GM19463 (cell line): Measurements from ENCODE around the gene ABCA2.
A peak's percentile ranks its signal among the peaks of the same experiment; 100 is the strongest.

Source experiments
- ATAC-seq: cut with Tn5 transposase; IDR thresholded peaks from one replicate; pipeline ENCODE4 v1.9.1; 2021; ENCODE audit warnings: mild to moderate bottlenecking, moderate library complexity; ENCODE audit not compliant: unreplicated experiment

The ABCA2 gene

GRCh38 chr9:137002646-137003041 lies 25.4 kb downstream of the ABCA2 start:
- no peak for ATAC-seq

GRCh38 chr9:137001857-137002645 lies 26.0 kb downstream of the ABCA2 start:
- no peak for ATAC-seq

GRCh38 chr9:137000177-137000930 lies 27.7 kb downstream of the ABCA2 start:
- ATAC-seq, result peak; percentile 68

- ATAC-seq, result no peak
Measured at GRCh38 chr9:136997830-136998234, 30.2 kb downstream of the ABCA2 start.

GRCh38 chr9:136997371-136997770 lies 30.7 kb downstream of the ABCA2 start:
- ATAC-seq, result no peak

GRCh38 chr9:136996361-136997292 lies 31.4 kb downstream of the ABCA2 start, which contains the start of gene CLIC3:
Gene CLIC3, minus strand, starts transcription at chr9:136996568. Its CDS starts 25 bp downstream, at chr9:136996543.
- ATAC-seq, result no peak

GRCh38 chr9:136995772-136996311 lies 32.2 kb downstream of the ABCA2 start:
- ATAC-seq, result no peak

GRCh38 chr9:136995362-136995761 lies 32.7 kb downstream of the ABCA2 start:
- no peak for ATAC-seq

GRCh38 chr9:136994888-136995230 lies 33.2 kb downstream of the ABCA2 start:
- ATAC-seq, result no peak

GRCh38 chr9:136994180-136994887 lies 33.7 kb downstream of the ABCA2 start:
- no peak for ATAC-seq

- ATAC-seq, result no peak
Measured at GRCh38 chr9:136992819-136993369, 35.1 kb downstream of the ABCA2 start.

- peak; percentile 82 for ATAC-seq
Measured at GRCh38 chr9:136991993-136992818, 35.8 kb downstream of the ABCA2 start, which contains the start of gene PAXX. Gene PAXX, plus strand, starts transcription at chr9:136992422. Its CDS starts 22 bp downstream, at chr9:136992444.

- no peak for ATAC-seq
Measured at GRCh38 chr9:136990242-136990911, 37.7 kb downstream of the ABCA2 start.

GRCh38 chr9:136988872-136989271 lies 39.2 kb downstream of the ABCA2 start:
- ATAC-seq, result no peak

GRCh38 chr9:136985853-136986252 lies 42.2 kb downstream of the ABCA2 start:
- no peak for ATAC-seq

GRCh38 chr9:136985027-136985602 lies 42.9 kb downstream of the ABCA2 start:
- ATAC-seq, result no peak

GRCh38 chr9:136984464-136985026 lies 43.5 kb downstream of the ABCA2 start:
- no peak for ATAC-seq
